ENCODE data around the gene EGLN2. TPM values are rescaled to one million over a fixed set of nuclear protein-coding genes. Genes with fewer than 3 reads are reported as not detected.

The EGLN2 gene
- total and polyA plus RNA-seq, 9 of the 15 experiments (the other 6 are each of a cell fraction or from before 2014, with no cell fraction given) = 9.6 to 114 (median 71.0) TPM

- TF ChIP-seq DNMT1 (IDR thresholded peaks at IDR 0.05) (0 out of 2 replicates have a peak, but pooled peaks have one; percentile 76), EHMT2 (IDR thresholded peaks at IDR 0.05) (no peak), HDAC1 (IDR thresholded peaks at IDR 0.05) (no peak), ZNF707 (CRISPR knock-in tag; conservative IDR thresholded peaks at IDR 0.05) (no peak), ZNF75A (CRISPR knock-in tag; IDR thresholded peaks at IDR 0.05) (no peak), ETV6 (IDR thresholded peaks at IDR 0.05; ENCODE audit: borderline replicate concordance in 1 of 2, low read depth in 2 of 2, low read length in 1 of 2) (no peak), ETV6 (CRISPR knock-in tag; IDR thresholded peaks at IDR 0.05; ENCODE audit: borderline replicate concordance) (no peak), THRAP3 (IDR thresholded peaks at IDR 0.05; ENCODE audit: borderline replicate concordance) (no peak), RBM25 (IDR thresholded peaks at IDR 0.05; ENCODE audit: low read depth, low read length, severe bottlenecking) (no peak), ZNF76 (CRISPR knock-in tag; IDR thresholded peaks at IDR 0.05; ENCODE audit: borderline replicate concordance) (no peak), PML (IDR thresholded peaks at IDR 0.05; ENCODE audit: low read length) (peak; percentile 50), ZNF316 (IDR thresholded peaks at IDR 0.05) (no peak), SRSF7 (optimal IDR thresholded peaks at IDR 0.05; ENCODE audit: low read depth, low read length) (no peak), GABPB1 (CRISPR knock-in tag; IDR thresholded peaks at IDR 0.05) (no peak; the same call in 1 of the 2 replicates), NR4A1 (CRISPR knock-in tag; IDR thresholded peaks at IDR 0.05) (no peak), NR4A1 (tag; IDR thresholded peaks at IDR 0.05) (peak; percentile 77; the same call in 1 of the 2 replicates), RBM34 (IDR thresholded peaks at IDR 0.05; ENCODE audit: borderline replicate concordance, insufficient read depth, low read length) (no peak), ZNF3 (CRISPR knock-in tag; IDR thresholded peaks at IDR 0.05) (no peak), CSDE1 (IDR thresholded peaks at IDR 0.05) (no peak), HIVEP1 (CRISPR knock-in tag; IDR thresholded peaks at IDR 0.05) (no peak), HDGF (IDR thresholded peaks at IDR 0.05) (no peak), RCOR1 (IDR thresholded peaks at IDR 0.05; ENCODE audit: borderline replicate concordance in 1 of 2, low read depth in 2 of 2, low read length in 2 of 2) (no peak), BDP1 (IDR thresholded peaks at IDR 0.05; ENCODE audit: insufficient read depth, insufficient read length) (no peak), JUN (IDR thresholded peaks at IDR 0.05; ENCODE audit: borderline replicate concordance, low read depth, low read length) (no peak), JUN (CRISPR knock-in tag; IDR thresholded peaks at IDR 0.05; ENCODE audit: borderline replicate concordance) (no peak), ZNF324 (CRISPR knock-in tag; IDR thresholded peaks at IDR 0.05) (no peak), ZNF121 (CRISPR knock-in tag; conservative IDR thresholded peaks at IDR 0.05) (no peak), CBFA2T2 (conservative IDR thresholded peaks at IDR 0.05) (no peak), TRIM28 (IDR thresholded peaks at IDR 0.05) (0 out of 2 replicates have a peak, but pooled peaks have one; percentile 68)
- TF ChIP-seq, protein P1, sequence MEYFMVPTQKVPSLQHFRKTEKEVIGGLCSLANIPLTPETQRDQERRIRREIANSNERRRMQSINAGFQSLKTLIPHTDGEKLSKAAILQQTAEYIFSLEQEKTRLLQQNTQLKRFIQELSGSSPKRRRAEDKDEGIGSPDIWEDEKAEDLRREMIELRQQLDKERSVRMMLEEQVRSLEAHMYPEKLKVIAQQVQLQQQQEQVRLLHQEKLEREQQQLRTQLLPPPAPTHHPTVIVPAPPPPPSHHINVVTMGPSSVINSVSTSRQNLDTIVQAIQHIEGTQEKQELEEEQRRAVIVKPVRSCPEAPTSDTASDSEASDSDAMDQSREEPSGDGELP (CRISPR knock-in tag; IDR thresholded peaks at IDR 0.05; ENCODE audit: borderline replicate concordance) = peak; percentile 61; the same call in 1 of the 2 replicates
- TF ChIP-seq, protein P2, sequence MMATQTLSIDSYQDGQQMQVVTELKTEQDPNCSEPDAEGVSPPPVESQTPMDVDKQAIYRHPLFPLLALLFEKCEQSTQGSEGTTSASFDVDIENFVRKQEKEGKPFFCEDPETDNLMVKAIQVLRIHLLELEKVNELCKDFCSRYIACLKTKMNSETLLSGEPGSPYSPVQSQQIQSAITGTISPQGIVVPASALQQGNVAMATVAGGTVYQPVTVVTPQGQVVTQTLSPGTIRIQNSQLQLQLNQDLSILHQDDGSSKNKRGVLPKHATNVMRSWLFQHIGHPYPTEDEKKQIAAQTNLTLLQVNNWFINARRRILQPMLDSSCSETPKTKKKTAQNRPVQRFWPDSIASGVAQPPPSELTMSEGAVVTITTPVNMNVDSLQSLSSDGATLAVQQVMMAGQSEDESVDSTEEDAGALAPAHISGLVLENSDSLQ (IDR thresholded peaks at IDR 0.05) = no peak
- TF ChIP-seq, protein P3, sequence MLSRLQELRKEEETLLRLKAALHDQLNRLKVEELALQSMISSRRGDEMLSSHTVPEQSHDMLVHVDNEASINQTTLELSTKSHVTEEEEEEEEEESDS (CRISPR knock-in tag; IDR thresholded peaks at IDR 0.05) = no peak
These were observed 868 bp upstream of the EGLN2 start (continued) for GRCh38 chr19:40797963-40798682.

Data from K562 (cell line).